Left ventricle myocardium inferior (tissue), 1 donor: Measurements from ENCODE around the gene ZNF205. TPM values are rescaled to one million over a fixed set of nuclear protein-coding genes. Genes with fewer than 3 reads are reported as not detected.

Experiments used
- DNase-seq: peaks from one replicate; pipeline ENCODE4 v3.0.0-alpha.2; 2020
- H3K27ac ChIP-seq: fragments of 200-600 bp; replicated peaks from 2 replicates; pipeline ENCODE4 v1.8.0; 2021
- H3K27me3 ChIP-seq: fragments of 200-600 bp; 2 replicates; pipeline ENCODE4 v1.8.0; 2021; ENCODE audit warnings: low read depth
- H3K36me3 ChIP-seq: fragments of 200-600 bp; 2 replicates; pipeline ENCODE4 v1.8.0; 2021
- H3K4me1 ChIP-seq: fragments of 200-600 bp; 2 replicates; pipeline ENCODE4 v1.8.0; 2021
- H3K4me3 ChIP-seq: fragments of 200-600 bp; 2 replicates; pipeline ENCODE4 v1.8.0; 2021; ENCODE audit warnings: mild to moderate bottlenecking, moderate library complexity
- H3K9me3 ChIP-seq: fragments of 200-600 bp; replicated peaks from 2 replicates; pipeline ENCODE4 v1.8.0; 2021
- intact Hi-C: fragments of 100-400 bp; cut with micrococcal nuclease; formaldehyde crosslinking; loops from one replicate; pipeline ENCODE4 v1.11.0; 2022
- total RNA-seq: library from RNA; stranded (reverse); fragmentation: NEBNext Ultra II Directional; extraction: Animal tissue kit (Norgen Biotek cat#: 25700); gene quantifications from one replicate; pipeline ENCODE4 v1.2.1, GENCODE V29; 2021
- TF ChIP-seq, protein P1 (sequence below): fragments of 200-600 bp; IDR thresholded peaks from 2 replicates; pipeline ENCODE4 v1.8.0; 2021; ENCODE audit warnings: antibody characterized with exemption, mild to moderate bottlenecking, borderline replicate concordance
- donor health status: DM: no; HTN: yes; CAD: no; lungs with severe emphysema.

ZNF205 gene
- total RNA-seq, 1 donor from 2014 or later, result 8.0 TPM

DNA sequence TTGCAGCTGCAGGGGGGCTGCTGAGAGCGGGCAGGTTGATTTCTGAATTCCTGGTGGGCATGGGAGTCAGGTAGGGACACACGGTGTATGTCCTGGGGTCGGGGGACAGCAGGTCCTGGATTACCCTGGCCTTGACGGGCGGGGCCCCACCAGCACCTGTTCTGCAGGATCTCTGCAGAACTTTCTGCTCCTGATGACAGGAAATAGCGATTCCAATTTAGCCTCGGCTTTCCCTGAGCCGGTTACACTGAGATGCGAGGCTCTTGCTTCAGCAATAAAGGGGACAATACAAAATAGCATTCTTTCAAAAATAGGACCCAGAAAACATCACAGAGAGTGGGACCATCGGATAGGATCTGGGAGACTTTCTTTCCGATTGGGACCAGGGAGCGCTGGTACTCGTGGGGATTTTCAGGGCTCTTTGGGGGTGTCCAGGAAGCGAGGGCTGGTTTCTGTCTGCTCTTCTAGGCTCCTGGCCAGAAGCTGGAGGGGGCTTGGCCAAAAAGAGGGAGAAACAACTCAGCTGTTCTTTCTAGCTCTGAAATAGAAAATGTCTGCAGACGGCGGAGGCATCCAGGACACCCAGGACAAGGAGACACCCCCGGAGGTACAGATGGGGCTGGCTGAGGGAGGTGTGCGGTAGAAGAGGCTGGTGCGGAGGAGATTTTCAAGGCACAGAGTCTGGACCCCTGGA is 642 bp downstream of the ZNF205 start:
- no peaks in the 10 kb centered on the region for H3K9me3 ChIP-seq
- peaks cover 31% of the 10 kb centered on the region for H3K36me3 ChIP-seq
- peak overlapping the region; percentile 89 for H3K27ac ChIP-seq
- peaks cover 36% of the 10 kb centered on the region for H3K4me1 ChIP-seq
- no peak for DNase-seq
- intact Hi-C loops, result no loop called here
- no peaks in the 10 kb centered on the region for H3K27me3 ChIP-seq
- H3K4me3 ChIP-seq, result peak overlapping the region; percentile 92
- TF ChIP-seq, protein P1, sequence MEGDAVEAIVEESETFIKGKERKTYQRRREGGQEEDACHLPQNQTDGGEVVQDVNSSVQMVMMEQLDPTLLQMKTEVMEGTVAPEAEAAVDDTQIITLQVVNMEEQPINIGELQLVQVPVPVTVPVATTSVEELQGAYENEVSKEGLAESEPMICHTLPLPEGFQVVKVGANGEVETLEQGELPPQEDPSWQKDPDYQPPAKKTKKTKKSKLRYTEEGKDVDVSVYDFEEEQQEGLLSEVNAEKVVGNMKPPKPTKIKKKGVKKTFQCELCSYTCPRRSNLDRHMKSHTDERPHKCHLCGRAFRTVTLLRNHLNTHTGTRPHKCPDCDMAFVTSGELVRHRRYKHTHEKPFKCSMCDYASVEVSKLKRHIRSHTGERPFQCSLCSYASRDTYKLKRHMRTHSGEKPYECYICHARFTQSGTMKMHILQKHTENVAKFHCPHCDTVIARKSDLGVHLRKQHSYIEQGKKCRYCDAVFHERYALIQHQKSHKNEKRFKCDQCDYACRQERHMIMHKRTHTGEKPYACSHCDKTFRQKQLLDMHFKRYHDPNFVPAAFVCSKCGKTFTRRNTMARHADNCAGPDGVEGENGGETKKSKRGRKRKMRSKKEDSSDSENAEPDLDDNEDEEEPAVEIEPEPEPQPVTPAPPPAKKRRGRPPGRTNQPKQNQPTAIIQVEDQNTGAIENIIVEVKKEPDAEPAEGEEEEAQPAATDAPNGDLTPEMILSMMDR, result no peak

GRCh38 chr16:3113765-3114479 is 1.5 kb downstream of the ZNF205 start:
- Histone ChIP-seq H3K27ac (peak overlapping the region; percentile 89), H3K4me1 (peaks cover 36% of the 10 kb centered on the region), H3K36me3 (peaks cover 40% of the 10 kb centered on the region), H3K4me3 (peak overlapping the region; percentile 92), H3K27me3 (no peaks in the 10 kb centered on the region), H3K9me3 (no peaks in the 10 kb centered on the region)
- DNase-seq, result no peak
- TF ChIP-seq, protein P1, result no peak
- intact Hi-C loops, result no loop called here

- H3K27ac ChIP-seq, result no peak overlapping the region
- H3K36me3 ChIP-seq, result peaks cover 50% of the 10 kb centered on the region
- TF ChIP-seq, protein P1, result no peak
- H3K4me3 ChIP-seq, result no peak overlapping the region
- no peaks in the 10 kb centered on the region for H3K9me3 ChIP-seq
- no peak for DNase-seq
- no peaks in the 10 kb centered on the region for H3K27me3 ChIP-seq
- intact Hi-C loops, result no loop called here
- peaks cover 36% of the 10 kb centered on the region for H3K4me1 ChIP-seq
Measured at GRCh38 chr16:3115003-3115402, 2.6 kb downstream of the ZNF205 start.

DNA sequence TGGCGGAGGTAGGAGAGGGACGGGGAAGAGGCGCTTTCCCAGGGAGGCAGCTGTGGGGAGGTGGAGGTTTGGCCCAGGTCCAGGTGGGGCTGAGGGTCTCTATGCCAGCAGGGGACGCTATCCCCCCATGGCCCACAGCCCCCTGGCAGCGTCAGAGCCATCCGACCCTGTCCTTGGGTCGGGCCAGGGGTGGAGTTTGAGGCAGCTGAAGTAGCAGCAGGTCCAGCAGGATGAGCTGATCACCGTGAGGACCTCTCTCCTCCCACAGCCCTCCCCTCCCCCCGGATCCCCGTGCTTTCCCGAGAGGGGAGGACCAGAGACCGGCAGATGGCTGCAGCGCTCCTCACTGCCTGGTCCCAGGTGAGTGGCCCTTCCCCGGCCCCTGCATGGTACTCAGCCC is 3.2 kb downstream of the ZNF205 start:
- no peak overlapping the region for H3K27ac ChIP-seq
- TF ChIP-seq, protein P1, result no peak
- H3K27me3 ChIP-seq, result no peaks in the 10 kb centered on the region
- DNase-seq, result no peak
- peaks cover 36% of the 10 kb centered on the region for H3K4me1 ChIP-seq
- intact Hi-C loops, result no loop called here
- H3K4me3 ChIP-seq, result no peak overlapping the region
- H3K9me3 ChIP-seq, result no peaks in the 10 kb centered on the region
- peaks cover 56% of the 10 kb centered on the region for H3K36me3 ChIP-seq

DNA sequence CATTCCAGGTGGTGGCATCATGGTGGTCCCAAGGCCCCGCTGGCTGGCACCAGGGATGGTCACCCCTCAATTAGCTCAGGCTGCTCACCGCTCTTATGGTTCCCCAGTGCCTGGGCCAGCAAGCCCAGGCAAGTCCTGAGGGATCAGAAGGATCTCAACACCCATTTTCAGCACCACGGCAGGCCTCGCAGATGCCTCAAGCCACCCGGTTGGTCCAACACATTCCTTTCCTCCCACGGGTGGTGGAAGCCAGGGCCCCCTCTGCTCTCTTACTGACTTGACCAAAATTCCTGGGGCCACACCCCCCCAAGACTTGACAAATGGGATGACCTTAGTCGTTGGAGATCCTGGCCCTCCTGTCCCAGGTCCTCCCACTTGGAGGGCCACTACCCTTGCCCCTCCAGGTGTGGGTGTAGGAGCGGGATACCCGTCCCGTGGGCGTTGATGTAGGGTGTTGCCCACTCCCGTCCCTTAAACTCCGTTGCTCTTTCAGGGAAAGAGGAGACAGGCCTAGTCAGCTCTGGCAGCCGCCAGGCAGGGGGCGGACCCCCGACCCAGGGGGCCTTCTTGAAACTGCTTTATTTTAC is 5.9 kb downstream of the ZNF205 start:
- no peaks in the 10 kb centered on the region for H3K9me3 ChIP-seq
- H3K27ac ChIP-seq, result no peak overlapping the region
- peaks cover 59% of the 10 kb centered on the region for H3K36me3 ChIP-seq
- DNase-seq, result no peak
- intact Hi-C loops, result no loop called here
- H3K4me1 ChIP-seq, result peaks cover 25% of the 10 kb centered on the region
- no peaks in the 10 kb centered on the region for H3K27me3 ChIP-seq
- TF ChIP-seq, protein P1, result no peak
- H3K4me3 ChIP-seq, result no peak overlapping the region
